Uterus (tissue), 4 donors: ENCODE results near the gene BCR. TPM values are rescaled to one million over a fixed set of nuclear protein-coding genes. Genes with fewer than 3 reads are reported as not detected.

Source experiments
- DNase-seq, 2 donors: peaks; one replicate each; pipeline ENCODE4 v3.0.0-alpha.2; 2019 to 2020
- H3K27ac ChIP-seq, 2 donors: fragments of 200-600 bp; sonication (generic); 1 replicate in 1 of 2; 2 replicates in 1 of 2; pipeline ENCODE4 v1.5.1; 2016 to 2018
- H3K27me3 ChIP-seq, 2 donors: fragments of 200-600 bp; sonication (generic); one replicate each; pipeline ENCODE4 v1.5.1; 2018 to 2019; ENCODE audit warnings: control low read depth in 1 of 2
- H3K36me3 ChIP-seq, 2 donors: fragments of 200-600 bp; sonication (generic); one replicate each; pipeline ENCODE4 v1.5.1; 2019; ENCODE audit warnings: control low read depth in 1 of 2
- H3K4me1 ChIP-seq, 2 donors: fragments of 200-600 bp; sonication (generic); one replicate each; pipeline ENCODE4 v1.5.1; 2018 to 2019; ENCODE audit warnings: control low read depth in 1 of 2
- H3K4me3 ChIP-seq, 2 donors: fragments of 200-600 bp; sonication (generic); 1 replicate in 1 of 2; 2 replicates in 1 of 2; pipeline ENCODE4 v1.5.1; 2018 to 2019; ENCODE audit warnings: mild to moderate bottlenecking in 1 of 2
- H3K9me3 ChIP-seq, 2 donors: fragments of 200-600 bp; sonication (generic); one replicate each; pipeline ENCODE4 v1.5.1; 2019; ENCODE audit warnings: control low read depth in 1 of 2
- CTCF ChIP-seq, 4 experiments: fragments of 200-600 bp in 2 of 4; fragments of 450-650 bp in 2 of 4; sonication (generic) in 2 of 4; IDR thresholded peaks; one replicate each; pipeline ENCODE4 v1.5.1; 2016 to 2019; ENCODE audit warnings: antibody characterized with exemption in 4 of 4, mild to moderate bottlenecking in 2 of 4, moderate library complexity in 1 of 4
- POLR2A ChIP-seq, 2 donors: fragments of 450-650 bp; IDR thresholded peaks; one replicate each; pipeline ENCODE4 v1.6.1; 2016; ENCODE audit warnings: antibody characterized with exemption in 2 of 2, mild to moderate bottlenecking in 1 of 2, moderate library complexity in 1 of 2
- intact Hi-C: fragments of 100-400 bp; cut with DNase I; formaldehyde crosslinking; loops from one replicate; pipeline ENCODE4 v1.15.1; 2023; ENCODE audit warnings: low total_unique reads
- total RNA-seq, 4 donors: library from RNA; depleted of rRNA in 3 of 4; stranded (reverse); fragments of >200 nt in 3 of 4; gene quantifications; one replicate each; pipeline versions ENCODE4 v1.1.0 to v1.2.4, GENCODE V29; 2014 to 2023
- donor health status: DM: yes; HTN: yes; CAD: no.

The BCR gene
- total RNA-seq, 4 donors from 2014 or later: 10.6 to 93.3 (median 28.3) TPM

GRCh38 chr22:23155831-23156230 is 24.5 kb upstream of the BCR start:
- Histone ChIP-seq H3K9me3 (no peaks in the 10 kb centered on the region), H3K4me3 (no peak overlapping the region), H3K36me3 (no peaks in the 10 kb centered on the region), H3K27ac (no peak overlapping the region), H3K4me1 (no peaks in the 10 kb centered on the region), H3K27me3 (no peaks in the 10 kb centered on the region)
- no peak for DNase-seq
- TF ChIP-seq CTCF (IDR thresholded peaks at IDR 0.05) (no peak), POLR2A (IDR thresholded peaks at IDR 0.05) (no peak)
- intact Hi-C loops: no loop called here

- no peaks in the 10 kb centered on the region for H3K36me3 ChIP-seq
- intact Hi-C loops: no loop called here
These were observed 24.0 kb upstream of the BCR start for GRCh38 chr22:23156286-23156685.

GRCh38 chr22:23157560-23158515 is 22.5 kb upstream of the BCR start:
- Histone ChIP-seq H3K4me1 (no peaks in the 10 kb centered on the region), H3K4me3 (no peak overlapping the region), H3K9me3 (no peaks in the 10 kb centered on the region), H3K27ac (no peak overlapping the region), H3K27me3 (no peaks in the 10 kb centered on the region), H3K36me3 (no peaks in the 10 kb centered on the region)
- intact Hi-C loops: no loop called here
- no peak for TF ChIP-seq CTCF (IDR thresholded peaks at IDR 0.05)
- TF ChIP-seq POLR2A (IDR thresholded peaks at IDR 0.05): no peak
- DNase-seq: no peak

More at GRCh38 chr22:23156286-23156685, 24.0 kb upstream of the BCR start:
- no peak for TF ChIP-seq CTCF (IDR thresholded peaks at IDR 0.05)
- no peak for TF ChIP-seq POLR2A (IDR thresholded peaks at IDR 0.05)
- DNase-seq: no peak
- Histone ChIP-seq H3K4me1 (no peaks in the 10 kb centered on the region), H3K4me3 (no peak overlapping the region), H3K27ac (no peak overlapping the region), H3K27me3 (no peaks in the 10 kb centered on the region), H3K9me3 (no peaks in the 10 kb centered on the region)

GRCh38 chr22:23158516-23159290 is 21.6 kb upstream of the BCR start:
- no peaks in the 10 kb centered on the region for H3K36me3 ChIP-seq
- H3K4me1 ChIP-seq: no peaks in the 10 kb centered on the region
- no peak for TF ChIP-seq POLR2A (IDR thresholded peaks at IDR 0.05)
- TF ChIP-seq CTCF (IDR thresholded peaks at IDR 0.05): no peak
- no peak overlapping the region for H3K4me3 ChIP-seq
- H3K9me3 ChIP-seq: no peaks in the 10 kb centered on the region
- intact Hi-C loops: no loop called here
- H3K27me3 ChIP-seq: no peaks in the 10 kb centered on the region
- no peak for DNase-seq
- H3K27ac ChIP-seq: no peak overlapping the region

- Histone ChIP-seq H3K27ac (no peak overlapping the region), H3K27me3 (no peaks in the 10 kb centered on the region), H3K36me3 (no peaks in the 10 kb centered on the region), H3K4me3 (no peak overlapping the region), H3K9me3 (no peaks in the 10 kb centered on the region), H3K4me1 (no peaks in the 10 kb centered on the region)
- no peak for TF ChIP-seq POLR2A (IDR thresholded peaks at IDR 0.05)
- no peak for TF ChIP-seq CTCF (IDR thresholded peaks at IDR 0.05)
- intact Hi-C loops: no loop called here
- no peak for DNase-seq
These were observed 21.0 kb upstream of the BCR start for GRCh38 chr22:23159291-23159630.
